Stimulated activated CD4-positive, alpha-beta T cell treated with anti-CD3 and anti-CD28 coated beads, TNF-alpha, amount 100 ng/mL, for 1 hour (primary cell): Measurements from ENCODE around the gene PNPLA4.
A peak's percentile ranks its signal among the peaks of the same experiment; 100 is the strongest.

Experiments used
- DNase-seq, 3 donors: peaks; one replicate each; pipeline ENCODE4 v3.0.0-alpha.2; 2020; ENCODE audit warnings: low read depth in 3 of 3, low spot score in 1 of 3

PNPLA4 gene, protein sequence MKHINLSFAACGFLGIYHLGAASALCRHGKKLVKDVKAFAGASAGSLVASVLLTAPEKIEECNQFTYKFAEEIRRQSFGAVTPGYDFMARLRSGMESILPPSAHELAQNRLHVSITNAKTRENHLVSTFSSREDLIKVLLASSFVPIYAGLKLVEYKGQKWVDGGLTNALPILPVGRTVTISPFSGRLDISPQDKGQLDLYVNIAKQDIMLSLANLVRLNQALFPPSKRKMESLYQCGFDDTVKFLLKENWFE

GRCh38 chrX:7927259-7928167 lies at the start of gene PNPLA4:
TSS of gene PNPLA4 (minus strand) at chrX:7927413. CDS start at chrX:7926119, 1,294 bp downstream.
- DNase-seq: peak; percentile 32 to 69 (median 64)

DNA sequence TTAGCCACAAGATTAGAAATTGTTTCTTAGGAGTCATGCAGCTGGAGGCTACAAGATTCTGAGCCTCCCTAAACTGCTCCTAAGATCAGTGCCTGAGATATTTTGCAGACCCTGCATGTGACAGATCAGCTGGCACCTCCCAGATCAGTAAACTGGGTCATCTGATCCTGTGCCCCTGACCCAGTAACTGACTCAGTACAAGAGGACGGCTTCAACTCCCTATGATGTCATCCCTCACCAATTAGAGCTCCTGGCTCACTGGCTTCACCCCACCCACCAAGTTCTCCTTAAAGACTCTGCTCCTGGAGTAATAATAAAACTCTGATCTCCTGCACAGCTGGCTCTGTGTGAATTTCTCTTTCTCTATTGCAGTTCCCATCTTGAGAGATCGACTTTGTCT lies 45.4 kb upstream of the PNPLA4 start:
- DNase-seq: no peak

- DNase-seq: no peak
Observed at GRCh38 chrX:7970428-7970827, 43.2 kb upstream of the PNPLA4 start.

GRCh38 chrX:7965436-7965835 lies 38.2 kb upstream of the PNPLA4 start:
- no peak for DNase-seq

DNA sequence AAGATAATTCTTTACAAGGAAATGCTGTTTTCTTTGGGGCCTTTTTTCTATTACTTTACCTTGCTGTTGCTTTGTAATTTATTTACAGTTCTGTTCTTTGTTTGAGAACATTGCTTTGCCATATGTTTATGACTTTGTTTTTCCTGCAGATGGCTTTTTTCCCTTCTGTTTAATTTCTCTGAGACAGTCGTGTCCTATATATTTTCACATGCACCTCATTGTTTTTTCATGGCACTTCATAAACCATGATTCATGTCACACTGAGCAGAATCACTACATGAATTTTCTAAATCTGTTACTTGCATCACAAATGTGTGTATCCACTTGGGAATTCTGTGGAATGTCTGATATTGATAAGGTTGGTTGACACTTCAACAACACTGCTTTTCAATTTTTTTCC lies 33.0 kb upstream of the PNPLA4 start:
- DNase-seq: no peak

DNA sequence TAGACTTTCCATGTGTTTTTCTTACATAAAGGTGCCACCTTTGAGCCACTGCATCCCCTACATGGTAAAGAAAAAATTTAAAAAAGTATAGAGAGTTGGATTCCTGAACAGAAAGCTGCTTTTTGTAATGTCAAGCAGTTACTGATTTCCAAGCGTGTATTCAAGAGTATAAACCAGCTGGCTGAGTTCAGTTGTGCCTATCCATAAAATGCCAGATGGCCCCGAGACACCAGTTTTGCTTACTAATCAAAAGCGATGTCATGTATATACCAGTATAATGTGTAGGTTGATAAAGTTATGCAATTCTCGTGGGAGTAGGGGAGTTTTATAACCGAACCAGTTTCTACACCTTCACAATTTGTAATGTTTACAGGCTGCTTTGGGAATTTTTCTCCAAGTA lies 26.2 kb upstream of the PNPLA4 start:
- no peak for DNase-seq

GRCh38 chrX:7950865-7951264 lies 23.7 kb upstream of the PNPLA4 start:
- no peak for DNase-seq

DNA sequence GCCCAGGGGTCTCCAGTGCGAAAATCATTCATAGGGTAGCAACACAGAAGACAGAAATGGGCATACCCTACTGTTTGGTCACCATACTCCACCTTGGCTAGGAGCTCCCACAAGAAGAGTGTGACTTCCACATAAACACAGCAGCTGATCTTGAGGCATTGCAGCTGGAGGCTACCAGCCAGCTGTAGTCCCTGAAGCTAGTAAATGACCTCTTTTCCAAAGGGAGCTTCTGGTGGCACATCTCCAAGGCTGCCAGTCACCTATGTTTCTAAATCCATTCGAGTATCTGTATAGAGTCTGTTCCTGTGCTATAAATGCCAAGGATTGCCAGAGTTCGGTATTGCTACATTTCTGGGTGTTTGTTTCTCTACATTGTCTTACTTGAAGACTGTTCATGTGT lies 21.3 kb upstream of the PNPLA4 start:
- no peak for DNase-seq

DNA sequence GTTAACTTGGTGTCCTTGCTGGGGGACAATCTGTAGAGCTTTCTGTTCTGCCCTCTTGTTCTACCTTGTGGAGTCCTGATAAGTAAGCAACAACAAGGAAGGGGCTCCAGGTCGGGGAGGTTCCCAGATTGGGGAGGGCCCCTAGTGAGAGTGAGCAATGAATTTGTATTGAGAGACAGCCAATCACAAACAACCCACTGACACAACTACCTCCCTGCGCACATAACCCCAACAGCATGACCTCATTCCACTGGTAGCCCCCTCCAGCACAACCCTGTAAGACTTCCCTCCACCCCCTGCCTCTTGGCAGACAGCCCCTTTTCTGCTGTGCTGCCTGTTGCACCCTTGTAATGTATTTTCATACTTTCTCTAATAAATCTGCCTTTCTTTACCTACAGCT lies 19.7 kb upstream of the PNPLA4 start:
- DNase-seq: no peak

GRCh38 chrX:7943600-7944245 lies 16.5 kb upstream of the PNPLA4 start:
- no peak for DNase-seq

DNA sequence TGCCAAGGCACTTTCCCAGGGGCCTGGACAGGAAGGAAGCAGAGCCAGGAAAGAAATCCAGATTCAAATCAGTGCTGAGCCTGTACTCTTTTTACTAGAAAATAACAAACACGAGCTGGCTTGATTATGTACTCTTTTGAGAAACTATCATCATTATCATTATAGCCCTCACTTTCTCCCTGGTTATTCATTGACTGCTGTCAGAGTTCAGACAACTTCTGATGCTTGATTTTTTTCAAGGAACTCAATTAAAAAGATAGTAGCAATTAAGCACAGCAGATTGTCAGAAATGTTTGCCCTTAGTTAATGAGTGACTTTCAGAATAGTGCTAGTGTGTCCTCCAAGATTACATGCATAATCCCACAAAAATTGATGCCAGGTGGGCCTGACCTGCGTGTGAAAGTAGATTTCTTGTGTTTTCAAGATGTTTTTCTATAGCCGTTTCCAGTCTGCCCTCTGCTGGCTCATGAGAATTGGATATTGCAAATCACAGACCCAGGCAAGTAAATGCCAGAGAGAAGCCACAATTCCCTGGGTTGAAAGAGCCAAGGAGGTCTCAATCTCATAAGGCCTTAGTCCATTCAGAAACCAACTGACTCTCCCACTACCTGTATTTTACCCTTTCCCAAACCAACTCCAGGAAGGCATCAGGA lies 14.3 kb upstream of the PNPLA4 start:
- no peak for DNase-seq

DNA sequence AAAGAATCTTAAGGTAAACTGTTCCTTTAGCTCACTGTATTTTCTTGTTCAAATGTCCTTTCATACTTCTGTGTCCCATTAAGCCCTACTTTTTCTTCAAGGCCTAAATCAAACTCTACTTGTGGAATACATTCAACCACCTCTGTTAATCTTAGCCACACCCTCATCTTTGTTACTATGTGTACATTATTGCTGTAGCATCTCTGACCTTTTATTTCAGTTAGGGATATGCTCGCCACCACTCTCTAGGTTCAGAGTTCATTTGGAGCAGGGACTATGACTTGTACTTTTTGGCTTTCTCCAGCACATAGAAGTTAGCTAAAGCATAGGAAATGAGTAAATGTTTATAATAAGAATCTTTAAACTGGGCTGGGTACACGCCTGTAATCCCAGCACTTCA lies 6.8 kb upstream of the PNPLA4 start:
- DNase-seq: no peak

DNA sequence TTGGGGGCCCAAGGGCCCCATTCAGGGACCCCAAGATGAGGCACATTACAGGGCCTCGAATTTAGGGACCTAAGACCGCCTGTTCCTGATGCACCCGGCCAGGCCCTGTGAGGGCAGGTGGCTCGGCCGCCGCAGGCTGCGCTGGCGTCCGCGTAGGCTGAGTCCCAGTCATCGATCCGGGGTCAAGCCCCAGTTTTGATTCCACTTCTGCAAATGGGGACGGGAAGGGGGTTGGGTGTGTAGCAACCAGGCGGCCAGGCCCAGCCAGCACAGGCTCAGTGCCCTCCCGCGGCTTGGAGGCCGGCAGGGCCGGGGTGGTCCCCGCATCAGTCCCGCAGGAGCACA lies 327 bp downstream of the PNPLA4 start:
- DNase-seq: no peak

GRCh38 chrX:7926501-7926900 lies 712 bp downstream of the PNPLA4 start:
- DNase-seq: no peak

- peak in 1 of 3 donors; percentile 27 for DNase-seq
Observed at GRCh38 chrX:7925867-7926472, 1.2 kb downstream of the PNPLA4 start.

DNA sequence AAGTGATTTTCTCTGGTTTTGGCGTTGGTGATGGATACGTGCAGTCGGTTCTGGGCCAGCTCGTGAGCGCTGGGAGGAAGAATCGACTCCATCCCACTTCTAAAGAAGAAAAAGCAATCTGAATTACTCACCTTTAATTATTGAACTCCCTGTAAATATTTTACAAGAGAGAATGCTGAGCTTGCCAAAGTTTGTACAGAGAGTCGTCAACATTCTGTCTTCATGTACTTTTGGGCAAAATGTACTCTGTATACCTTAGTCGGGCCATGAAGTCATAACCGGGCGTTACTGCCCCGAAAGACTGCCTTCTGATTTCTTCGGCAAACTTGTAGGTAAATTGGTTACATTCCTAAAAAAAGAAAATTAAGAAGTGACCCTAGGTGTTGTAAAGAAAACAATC lies 5.5 kb downstream of the PNPLA4 start:
- DNase-seq: no peak

DNA sequence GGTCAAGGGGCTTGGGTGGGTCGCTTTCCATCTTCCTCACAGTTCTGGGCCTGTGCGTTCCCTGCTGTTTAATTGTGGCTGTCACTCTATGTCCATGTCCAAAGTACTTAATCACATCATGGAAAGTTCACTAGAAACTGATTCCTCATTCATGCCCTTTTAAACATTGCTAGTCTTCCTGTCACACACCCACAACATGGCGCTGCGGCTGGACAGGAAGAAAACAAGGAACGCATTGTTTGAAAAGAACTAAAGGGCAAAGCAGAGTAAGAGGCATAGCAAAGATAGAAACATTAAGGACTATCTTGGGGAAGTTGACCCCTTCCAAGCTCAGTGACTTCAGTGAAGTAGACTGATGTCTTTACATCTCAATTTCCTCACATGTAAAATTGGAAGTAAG lies 18.4 kb downstream of the PNPLA4 start:
- no peak for DNase-seq

DNA sequence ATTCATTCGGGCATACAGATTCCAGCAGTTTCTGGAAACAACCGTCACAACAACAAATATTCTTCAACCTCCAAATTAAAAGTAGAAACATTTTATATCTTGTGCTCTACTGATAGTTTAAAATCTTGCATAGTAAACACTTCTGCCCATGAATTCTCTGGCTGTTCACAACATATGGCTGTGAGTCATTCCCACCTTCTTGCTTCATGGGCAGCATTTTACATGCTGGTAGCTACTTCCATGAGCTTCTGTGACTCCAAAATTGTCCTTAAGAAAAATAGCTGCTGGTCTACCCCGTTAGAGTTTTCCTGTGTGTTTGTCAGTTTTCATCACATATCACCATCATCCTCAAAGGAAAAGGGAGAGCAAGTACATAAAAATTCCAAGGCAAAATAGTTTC lies 22.7 kb downstream of the PNPLA4 start:
- DNase-seq: no peak

GRCh38 chrX:7891928-7892327 lies 35.3 kb downstream of the PNPLA4 start:
- no peak for DNase-seq

- DNase-seq: no peak
Observed at GRCh38 chrX:7889680-7890079, 37.5 kb downstream of the PNPLA4 start.

DNA sequence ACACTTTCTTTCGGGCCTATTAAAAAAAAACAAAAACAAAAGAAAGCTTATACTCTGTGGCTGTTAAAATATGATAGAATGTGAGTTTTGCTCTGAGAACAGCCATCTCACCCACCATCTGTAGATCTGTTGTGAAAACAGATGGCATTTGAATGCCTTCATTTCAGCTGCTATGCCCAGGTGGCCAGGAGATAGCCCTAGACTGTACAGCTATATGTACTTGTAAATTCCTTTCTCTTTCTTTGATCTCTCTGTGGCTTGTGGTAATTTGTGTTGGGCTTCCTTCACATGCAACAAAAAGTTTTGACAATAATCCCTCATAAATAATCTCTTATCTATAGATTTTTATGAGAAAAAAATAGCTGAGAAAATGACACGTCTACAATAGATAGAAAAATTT lies 38.1 kb downstream of the PNPLA4 start:
- DNase-seq: no peak
